Coronary artery (tissue), 2 donors: ENCODE results near the gene KLHL30.

ENCODE experiments used
- DNase-seq: peaks from one replicate; pipeline ENCODE4 v3.0.0-alpha.2; 2017; ENCODE audit warnings: low spot score
- H3K27ac ChIP-seq, 2 donors: fragments of 200-600 bp; sonication (generic); one replicate each; pipeline ENCODE4 v1.5.1; 2016 to 2019
- H3K4me3 ChIP-seq: fragments of 200-600 bp; sonication (generic); 2 replicates; pipeline ENCODE4 v1.5.1; 2016; ENCODE audit warnings: mild to moderate bottlenecking, moderate library complexity
- TF ChIP-seq, protein P1 (sequence below): fragments of 200-600 bp; sonication (generic); IDR thresholded peaks from one replicate; pipeline ENCODE4 v1.5.1; 2019; ENCODE audit warnings: antibody characterized with exemption

KLHL30 gene

DNA sequence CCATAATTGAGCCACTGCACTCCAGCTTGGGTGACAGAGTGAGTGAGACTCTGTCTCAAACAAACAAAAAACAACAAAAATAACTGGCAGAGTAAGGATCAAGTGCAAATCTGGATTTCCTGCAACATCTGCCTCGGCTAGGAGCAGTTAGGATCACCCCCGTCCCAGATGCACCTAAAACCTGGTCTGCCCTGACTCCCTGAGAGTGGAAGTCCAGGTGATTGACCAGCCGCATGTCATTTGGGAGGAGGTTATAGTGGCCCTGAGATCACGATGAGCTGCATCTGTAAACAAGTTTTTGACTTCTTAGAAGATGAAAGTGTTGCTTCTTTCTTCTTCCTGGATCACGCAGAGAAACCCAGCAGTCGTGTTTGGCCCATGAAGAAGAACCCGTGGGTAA lies 43.3 kb upstream of the KLHL30 start:
- no peak for DNase-seq
- TF ChIP-seq, protein P1, sequence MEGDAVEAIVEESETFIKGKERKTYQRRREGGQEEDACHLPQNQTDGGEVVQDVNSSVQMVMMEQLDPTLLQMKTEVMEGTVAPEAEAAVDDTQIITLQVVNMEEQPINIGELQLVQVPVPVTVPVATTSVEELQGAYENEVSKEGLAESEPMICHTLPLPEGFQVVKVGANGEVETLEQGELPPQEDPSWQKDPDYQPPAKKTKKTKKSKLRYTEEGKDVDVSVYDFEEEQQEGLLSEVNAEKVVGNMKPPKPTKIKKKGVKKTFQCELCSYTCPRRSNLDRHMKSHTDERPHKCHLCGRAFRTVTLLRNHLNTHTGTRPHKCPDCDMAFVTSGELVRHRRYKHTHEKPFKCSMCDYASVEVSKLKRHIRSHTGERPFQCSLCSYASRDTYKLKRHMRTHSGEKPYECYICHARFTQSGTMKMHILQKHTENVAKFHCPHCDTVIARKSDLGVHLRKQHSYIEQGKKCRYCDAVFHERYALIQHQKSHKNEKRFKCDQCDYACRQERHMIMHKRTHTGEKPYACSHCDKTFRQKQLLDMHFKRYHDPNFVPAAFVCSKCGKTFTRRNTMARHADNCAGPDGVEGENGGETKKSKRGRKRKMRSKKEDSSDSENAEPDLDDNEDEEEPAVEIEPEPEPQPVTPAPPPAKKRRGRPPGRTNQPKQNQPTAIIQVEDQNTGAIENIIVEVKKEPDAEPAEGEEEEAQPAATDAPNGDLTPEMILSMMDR = no peak
- H3K4me3 ChIP-seq = no peak overlapping the region
- H3K27ac ChIP-seq = no peak overlapping the region

- Histone ChIP-seq H3K27ac (no peak overlapping the region), H3K4me3 (no peak overlapping the region)
- no peak for DNase-seq
- TF ChIP-seq, protein P1 = no peak
Observed at GRCh38 chr2:238096311-238097011, 42.0 kb upstream of the KLHL30 start.

- no peak for DNase-seq
- Histone ChIP-seq H3K27ac (no peak overlapping the region), H3K4me3 (no peak overlapping the region)
- TF ChIP-seq, protein P1 = no peak
Observed at GRCh38 chr2:238097201-238097987, 41.1 kb upstream of the KLHL30 start.

DNA sequence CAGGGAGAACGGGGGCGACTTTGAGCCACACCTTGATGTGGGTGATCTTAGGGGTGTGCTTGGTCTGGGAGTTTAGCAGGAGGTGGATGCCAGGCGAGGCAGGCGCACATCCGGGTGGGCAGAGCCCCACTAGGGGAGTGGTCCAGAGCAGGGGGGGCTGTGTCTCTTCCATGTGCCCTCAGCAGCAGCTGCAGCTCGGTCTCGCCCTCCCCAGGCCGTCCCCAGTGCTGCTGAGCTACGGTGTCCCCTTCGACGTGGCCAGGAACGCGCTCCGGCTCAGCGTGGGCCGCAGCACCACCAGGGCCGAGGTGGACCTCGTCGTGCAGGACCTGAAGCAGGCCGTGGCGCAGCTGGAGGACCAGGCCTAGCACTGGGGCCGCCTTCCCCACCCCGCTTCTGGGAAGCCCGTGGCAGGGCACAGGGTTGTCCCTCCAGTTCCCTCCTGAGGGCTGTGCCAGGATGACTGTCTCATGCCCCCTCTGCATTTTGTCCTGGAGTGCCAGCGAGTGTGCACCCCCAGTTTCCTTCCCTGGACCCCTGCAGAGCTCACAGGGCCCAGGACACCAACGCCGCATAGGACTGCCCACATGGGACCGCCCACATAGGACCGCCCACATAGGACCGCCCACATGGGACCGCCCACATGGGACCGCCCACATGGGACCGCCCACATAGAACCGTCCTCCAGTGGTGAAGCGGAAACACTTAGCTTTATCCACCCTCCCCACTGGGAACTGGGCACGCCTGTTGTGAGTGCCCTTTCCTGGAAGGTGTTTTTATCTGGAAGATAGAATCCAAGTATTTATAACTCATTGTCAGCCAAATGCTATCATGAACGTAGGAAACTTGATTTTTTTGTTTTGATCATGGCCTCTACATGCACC lies 40.2 kb upstream of the KLHL30 start:
- DNase-seq = no peak
- Histone ChIP-seq H3K4me3 (no peak overlapping the region), H3K27ac (no peak overlapping the region)
- TF ChIP-seq, protein P1 = no peak

GRCh38 chr2:238098901-238099713 lies 39.4 kb upstream of the KLHL30 start:
- no peak for DNase-seq
- H3K27ac ChIP-seq = no peak overlapping the region
- no peak overlapping the region for H3K4me3 ChIP-seq
- TF ChIP-seq, protein P1 = no peak

- no peak overlapping the region for H3K27ac ChIP-seq
- TF ChIP-seq, protein P1 = no peak
- no peak for DNase-seq
- H3K4me3 ChIP-seq = no peak overlapping the region
Observed at GRCh38 chr2:238099714-238100048, 38.8 kb upstream of the KLHL30 start.
